GM23338 (cell line): ENCODE results near the gene VPS54. TPM values are rescaled to one million over a fixed set of nuclear protein-coding genes. Genes with fewer than 3 reads are reported as not detected.

Experiments used
- ATAC-seq: fragments of 200-7000 bp; cut with Tn5 transposase; 3 replicates; pipeline ENCODE4 v1.9.1; 2020
- DNase-seq: peaks from one replicate; pipeline ENCODE4 v3.0.0-alpha.2; 2015; ENCODE audit warnings: low spot score
- H2AFZ ChIP-seq: fragments of 200-600 bp; sonication (generic); 2 replicates; pipeline ENCODE4 v1.8.0; 2016; ENCODE audit warnings: antibody characterized with exemption, mild to moderate bottlenecking, moderate library complexity
- H3F3A ChIP-seq: fragments of 200-600 bp; sonication (generic); replicated peaks from 2 replicates; pipeline ENCODE4 v1.8.0; 2017; ENCODE audit warnings: antibody characterized with exemption, mixed run types, low read depth
- H3K27ac ChIP-seq: fragments of 200-600 bp; sonication (generic); 2 replicates; pipeline ENCODE4 v1.6.1; 2016; ENCODE audit warnings: low read depth
- H3K27me3 ChIP-seq: fragments of 200-600 bp; sonication (generic); 2 replicates; pipeline ENCODE4 v1.8.0; 2016; ENCODE audit warnings: mild to moderate bottlenecking, mixed run types, moderate library complexity; ENCODE audit not compliant: insufficient read depth
- H3K36me3 ChIP-seq: fragments of 200-600 bp; sonication (generic); 2 replicates; pipeline ENCODE4 v1.8.0; 2016; ENCODE audit warnings: mild to moderate bottlenecking; ENCODE audit not compliant: insufficient read depth
- H3K4me1 ChIP-seq: fragments of 200-600 bp; sonication (generic); 2 replicates; pipeline ENCODE4 v1.8.0; 2016; ENCODE audit warnings: mild to moderate bottlenecking, moderate library complexity; ENCODE audit not compliant: insufficient read depth
- H3K4me2 ChIP-seq: fragments of 200-600 bp; sonication (generic); 2 replicates; pipeline ENCODE4 v1.7.1; 2017; ENCODE audit warnings: mixed run types
- H3K4me3 ChIP-seq: fragments of 200-600 bp; sonication (generic); 2 replicates; pipeline ENCODE4 v1.6.1; 2016; ENCODE audit warnings: mixed run types
- H3K79me2 ChIP-seq: fragments of 200-600 bp; sonication (generic); replicated peaks from 2 replicates; pipeline ENCODE4 v1.8.0; 2017; ENCODE audit warnings: mild to moderate bottlenecking; ENCODE audit not compliant: insufficient read depth
- H3K9me2 ChIP-seq: fragments of 200-600 bp; sonication (generic); 2 replicates; pipeline ENCODE4 v1.8.0; 2017; ENCODE audit not compliant: insufficient read depth
- H4K20me1 ChIP-seq: fragments of 200-600 bp; sonication (generic); replicated peaks from 2 replicates; pipeline ENCODE4 v1.8.0; 2017; ENCODE audit warnings: mild to moderate bottlenecking; ENCODE audit not compliant: insufficient read depth
- H3K27ac Mint-ChIP-seq: 2 replicates; pipeline ENCODE4 v1.8.0; 2020; ENCODE audit warnings: inconsistent platforms, mild to moderate bottlenecking, moderate library complexity, mixed read lengths
- H3K27me3 Mint-ChIP-seq: 3 replicates; pipeline ENCODE4 v1.8.0; 2022; ENCODE audit warnings: low read depth, mild to moderate bottlenecking, moderate library complexity, mixed read lengths, inconsistent platforms; ENCODE audit not compliant: insufficient read depth, poor library complexity
- H3K36me3 Mint-ChIP-seq: 3 replicates; pipeline ENCODE4 v1.8.0; 2021; ENCODE audit warnings: low read depth, mild to moderate bottlenecking, inconsistent platforms, moderate library complexity, mixed read lengths
- H3K4me1 Mint-ChIP-seq: 3 replicates; pipeline ENCODE4 v1.8.0; 2020; ENCODE audit warnings: mild to moderate bottlenecking, inconsistent platforms, mixed read lengths
- H3K4me3 Mint-ChIP-seq: 3 replicates; pipeline ENCODE4 v1.8.0; 2021; ENCODE audit warnings: moderate library complexity, mild to moderate bottlenecking, inconsistent platforms, mixed read lengths
- H3K9me3 Mint-ChIP-seq: 3 replicates; pipeline ENCODE4 v1.8.0; 2020; ENCODE audit warnings: moderate library complexity, mild to moderate bottlenecking, inconsistent platforms, mixed read lengths
- CTCF ChIP-seq, 2 experiments: fragments of 200-600 bp in 1 of 2; sonication (generic) in 1 of 2; conservative IDR thresholded peaks; 2 replicates each; pipeline versions ENCODE4 v1.5.1 to v1.6.1; 2016 to 2017; ENCODE audit warnings: antibody characterized with exemption in 2 of 2, low read depth in 2 of 2, mild to moderate bottlenecking in 2 of 2, moderate library complexity in 1 of 2
- EZH2phosphoT487 ChIP-seq: fragments of 200-600 bp; sonication (generic); IDR thresholded peaks from one replicate; pipeline ENCODE4 v1.8.1; 2018; ENCODE audit warnings: antibody characterized with exemption; ENCODE audit not compliant: unreplicated experiment
- POLR2AphosphoS5 ChIP-seq: IDR thresholded peaks from 2 replicates; pipeline ENCODE4 v1.6.1; 2016; ENCODE audit warnings: antibody characterized with exemption, low read depth
- REST ChIP-seq: IDR thresholded peaks from one replicate; pipeline ENCODE4 v1.6.1; 2018; ENCODE audit warnings: antibody characterized with exemption; ENCODE audit not compliant: unreplicated experiment
- polyA plus RNA-seq: library from polyadenylated mRNA; unstranded; fragments of >200 nt; fragmentation: Nextera tagmentation; extraction: Ambion mirVana; gene quantifications from 2 replicates; pipeline ENCODE4 v1.2.1, GENCODE V29; 2016
- total RNA-seq: library from RNA; depleted of rRNA; stranded (reverse); fragments of >200 nt; shearing (Covaris generic); gene quantifications from 2 replicates; pipeline ENCODE4 v1.2.3, GENCODE V29; 2014

The VPS54 gene
- total and polyA plus RNA-seq, 2 experiments from 2014 or later = 6.6 to 17.0 TPM

- H3K79me2 ChIP-seq = peaks cover 100% of the 10 kb centered on the region
- no peaks in the 10 kb centered on the region for H3K27me3 ChIP-seq
- 0 out of 2 replicates have a peak overlapping the region, but pooled peaks have one; percentile 10 for H3K4me2 ChIP-seq
- no peaks in the 10 kb centered on the region for H3K9me2 ChIP-seq
- no peak for DNase-seq
- H3K4me3 Mint-ChIP-seq = no peak overlapping the region; the same call in 2 of the 3 replicates
- H4K20me1 ChIP-seq = peaks cover 61% of the 10 kb centered on the region
- H3K4me1 ChIP-seq = peaks cover 40% of the 10 kb centered on the region
- H3K9me3 Mint-ChIP-seq = no peaks in the 10 kb centered on the region
- H3K36me3 ChIP-seq = peaks cover 49% of the 10 kb centered on the region
- H2AFZ ChIP-seq = no peak overlapping the region
- TF ChIP-seq CTCF (conservative IDR thresholded peaks at IDR 0.05; ENCODE audit: low read depth in 2 of 2) = no peak
- peaks cover 87% of the 10 kb centered on the region for H3K36me3 Mint-ChIP-seq
- H3K27ac Mint-ChIP-seq = peak overlapping the region; percentile 78
- 0 out of 2 replicates have a peak, but pooled peaks cover 6% of the 10 kb centered on the region for H3F3A ChIP-seq
- H3K4me3 ChIP-seq = no peak overlapping the region
- H3K27me3 Mint-ChIP-seq = no peaks in the 10 kb centered on the region
- no peak; the same call in 2 of the 3 replicates for ATAC-seq
- H3K4me1 Mint-ChIP-seq = peaks cover 55% of the 10 kb centered on the region
- H3K27ac ChIP-seq = no peak overlapping the region; the same call in 1 of the 2 replicates
These were observed 153.9 kb downstream of the VPS54 start for GRCh38 chr2:63865159-63865799.

- peak overlapping the region; percentile 41; the same call in 1 of the 2 replicates for H3K27ac ChIP-seq
- ATAC-seq = no peak
These were observed 155.5 kb downstream of the VPS54 start for GRCh38 chr2:63863707-63864106.

More at GRCh38 chr2:63863707-63864106, 155.5 kb downstream of the VPS54 start:
- H4K20me1 ChIP-seq = peaks cover 61% of the 10 kb centered on the region
- H3K27me3 ChIP-seq = no peaks in the 10 kb centered on the region
- H3K27me3 Mint-ChIP-seq = no peaks in the 10 kb centered on the region
- H3K79me2 ChIP-seq = peaks cover 99% of the 10 kb centered on the region
- peaks cover 40% of the 10 kb centered on the region for H3K4me1 ChIP-seq
- peaks cover 64% of the 10 kb centered on the region for H3K36me3 ChIP-seq
- no peaks in the 10 kb centered on the region for H3K9me2 ChIP-seq
- peaks cover 47% of the 10 kb centered on the region for H3K4me1 Mint-ChIP-seq
- no peak overlapping the region for H3K4me3 Mint-ChIP-seq
- no peak for DNase-seq
- H3F3A ChIP-seq = 0 out of 2 replicates have a peak, but pooled peaks cover 6% of the 10 kb centered on the region
- no peak overlapping the region for H3K4me2 ChIP-seq
- H3K36me3 Mint-ChIP-seq = peaks cover 93% of the 10 kb centered on the region
- H3K4me3 ChIP-seq = no peak overlapping the region
- TF ChIP-seq EZH2phosphoT487 = no peak
- TF ChIP-seq REST = no peak
- no peak for TF ChIP-seq POLR2AphosphoS5
- H3K27ac Mint-ChIP-seq = no peak overlapping the region
- H3K9me3 Mint-ChIP-seq = no peaks in the 10 kb centered on the region
- no peak overlapping the region for H2AFZ ChIP-seq
